ENCODE data around the gene ART4. TPM values are rescaled to one million over a fixed set of nuclear protein-coding genes. Genes with fewer than 3 reads are reported as not detected.
A peak's percentile ranks its signal among the peaks of the same experiment; 100 is the strongest.

Gene ART4
- total RNA-seq, 1 experiment from 2014 or later = 0.57 TPM

DNA sequence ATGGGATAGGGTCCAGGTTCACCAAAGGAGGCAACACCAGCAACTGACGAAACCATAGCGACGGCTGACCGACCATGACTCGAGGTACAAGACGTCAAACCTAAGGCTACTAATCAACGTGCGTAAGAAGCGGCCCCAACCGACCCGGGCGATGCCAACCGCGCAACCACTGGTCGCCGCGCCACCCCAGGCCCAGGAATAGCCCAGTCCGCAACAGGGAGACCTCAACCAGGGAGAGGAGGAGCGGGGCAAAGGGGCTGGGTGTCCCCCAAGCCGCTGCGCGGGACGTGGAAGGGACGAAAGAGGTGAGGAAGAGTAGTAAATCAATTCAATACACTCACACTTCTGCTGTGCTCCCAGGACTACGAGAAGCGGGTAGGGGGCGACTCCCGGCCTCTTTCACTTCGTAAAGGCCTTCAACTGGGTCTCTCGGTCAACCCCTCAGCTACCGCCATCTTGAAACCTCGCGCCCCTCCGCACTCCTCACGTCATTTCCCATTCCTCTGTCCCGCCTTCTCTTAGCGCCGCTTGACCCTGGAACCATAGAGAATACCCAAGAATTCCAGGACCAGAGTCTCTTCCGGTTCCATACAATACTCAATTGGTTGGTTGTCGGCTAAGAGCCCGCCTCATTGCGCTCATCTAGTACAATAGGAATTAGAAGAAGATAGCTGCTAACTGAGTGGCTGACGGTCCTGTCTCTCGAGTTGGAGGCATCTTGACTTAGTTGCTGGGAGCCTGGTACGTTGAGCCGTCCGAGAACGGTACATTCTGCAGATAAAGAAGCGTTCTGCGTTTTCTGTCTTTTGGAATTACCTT lies 40.1 kb downstream of the ART4 start, which contains the start of the genes C12orf60 and WBP11:
TSS of gene C12orf60 (plus strand) at position 660 of the 819 bp plus-strand sequence. CDS start 19,266 bp downstream, outside the sequence.
TSS of gene WBP11 (minus strand) at position 468 of the 819 bp plus-strand sequence. CDS start 2,095 bp downstream, outside the sequence.
- peaks cover 3% of the 10 kb centered on the region; the same call in 1 of the 2 replicates for H3K36me3 ChIP-seq (ENCODE audit: control insufficient read depth, insufficient read depth, low read length)
- peaks cover 32% of the 10 kb centered on the region for H3K36me3 Mint-ChIP-seq (ENCODE audit: insufficient read depth, unreplicated experiment)
- H3K27me3 Mint-ChIP-seq (ENCODE audit: insufficient read depth, unreplicated experiment) = no peaks in the 10 kb centered on the region
- H3K9me3 Mint-ChIP-seq (ENCODE audit: unreplicated experiment) = no peaks in the 10 kb centered on the region
- no peak within 1 kb of the TSS for H3K27ac Mint-ChIP-seq (ENCODE audit: unreplicated experiment)
- TF ChIP-seq, protein P1, sequence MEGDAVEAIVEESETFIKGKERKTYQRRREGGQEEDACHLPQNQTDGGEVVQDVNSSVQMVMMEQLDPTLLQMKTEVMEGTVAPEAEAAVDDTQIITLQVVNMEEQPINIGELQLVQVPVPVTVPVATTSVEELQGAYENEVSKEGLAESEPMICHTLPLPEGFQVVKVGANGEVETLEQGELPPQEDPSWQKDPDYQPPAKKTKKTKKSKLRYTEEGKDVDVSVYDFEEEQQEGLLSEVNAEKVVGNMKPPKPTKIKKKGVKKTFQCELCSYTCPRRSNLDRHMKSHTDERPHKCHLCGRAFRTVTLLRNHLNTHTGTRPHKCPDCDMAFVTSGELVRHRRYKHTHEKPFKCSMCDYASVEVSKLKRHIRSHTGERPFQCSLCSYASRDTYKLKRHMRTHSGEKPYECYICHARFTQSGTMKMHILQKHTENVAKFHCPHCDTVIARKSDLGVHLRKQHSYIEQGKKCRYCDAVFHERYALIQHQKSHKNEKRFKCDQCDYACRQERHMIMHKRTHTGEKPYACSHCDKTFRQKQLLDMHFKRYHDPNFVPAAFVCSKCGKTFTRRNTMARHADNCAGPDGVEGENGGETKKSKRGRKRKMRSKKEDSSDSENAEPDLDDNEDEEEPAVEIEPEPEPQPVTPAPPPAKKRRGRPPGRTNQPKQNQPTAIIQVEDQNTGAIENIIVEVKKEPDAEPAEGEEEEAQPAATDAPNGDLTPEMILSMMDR (IDR thresholded peaks at IDR 0.05; ENCODE audit: insufficient read depth in 1 of 2, low read depth in 1 of 2, low read length in 1 of 2, severe bottlenecking in 1 of 2, unreplicated experiment in 1 of 2) = no peak
- H3K4me3 Mint-ChIP-seq (ENCODE audit: unreplicated experiment) = no peak within 1 kb of the TSS
- intact Hi-C loops (cut with micrococcal nuclease; ENCODE audit: unreplicated experiment) = loop anchor here (1.0 to 5.0 kb wide), 4 partner anchors 32 to 1079 kb away; partner anchors contain the start of genes ART4 and STRAP
- no peaks in the 10 kb centered on the region for H3K27me3 ChIP-seq (replicated peaks; ENCODE audit: control insufficient read depth, insufficient read depth, low read length)
- POLR2A ChIA-PET = interaction anchor here (1.0 to 2.6 kb wide), 4 partner anchors 26 to 1108 kb away, joined by 6 to 42 read pairs (median 16); partner anchors contain the start of gene DERA
- BruUV-seq (replicated peaks) = TSS peak; percentile 49
- CTCF ChIA-PET = interaction anchor here (0.6 to 1.6 kb wide), 4 partner anchors 9 to 193 kb away, joined by 3 to 16 read pairs (median 4); a partner anchor contains a TSS
- no peaks in the 10 kb centered on the region for H3K9me3 ChIP-seq
- peak within 1 kb of the TSS; percentile 86 for H3K4me3 ChIP-seq (ENCODE audit: low read depth, low read length)
- peaks cover 16% of the 10 kb centered on the region for H3K4me1 Mint-ChIP-seq (ENCODE audit: low read depth, unreplicated experiment)
- H3K4me1 ChIP-seq = peaks cover 12% of the 10 kb centered on the region; the same call in 1 of the 2 replicates
- peak; percentile 96 to 99 for DNase-seq

DNA sequence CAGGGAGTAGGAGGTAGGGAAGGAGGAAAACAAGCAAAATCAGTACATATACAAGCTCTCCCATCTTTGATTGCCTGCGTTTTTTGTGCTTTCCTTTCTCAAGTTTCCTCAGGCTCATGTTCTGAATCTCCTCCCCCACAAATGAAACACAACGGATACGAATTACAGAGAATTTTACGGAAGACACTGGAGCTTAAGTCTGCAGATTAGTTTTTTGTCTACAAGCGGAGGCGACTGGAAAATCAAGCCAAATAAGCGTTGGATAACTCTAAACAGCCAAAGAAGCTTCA lies 40.7 kb downstream of the ART4 start:
- CTCF ChIA-PET = interaction anchor here (1.6 kb wide), 2 partner anchors 33 to 193 kb away, joined by 6 to 16 read pairs; a partner anchor contains a TSS

More for the DNA sequence above, 40.7 kb downstream of the ART4 start:
- BruUV-seq (replicated peaks) = no TSS peak
- intact Hi-C loops (cut with micrococcal nuclease; ENCODE audit: unreplicated experiment) = loop anchor here (1.0 to 5.0 kb wide), 4 partner anchors 31 to 1080 kb away; partner anchors contain the start of genes ART4 and STRAP
- TF ChIP-seq, protein P1 (IDR thresholded peaks at IDR 0.05; ENCODE audit: insufficient read depth in 1 of 2, low read depth in 1 of 2, low read length in 1 of 2, severe bottlenecking in 1 of 2, unreplicated experiment in 1 of 2) = no peak
- no peaks in the 10 kb centered on the region for H3K9me3 Mint-ChIP-seq (ENCODE audit: unreplicated experiment)
- H3K27ac Mint-ChIP-seq (ENCODE audit: unreplicated experiment) = no peak overlapping the region
- no peak overlapping the region for H3K4me3 Mint-ChIP-seq (ENCODE audit: unreplicated experiment)
- H3K36me3 Mint-ChIP-seq (ENCODE audit: insufficient read depth, unreplicated experiment) = peaks cover 37% of the 10 kb centered on the region
- no peaks in the 10 kb centered on the region for H3K9me3 ChIP-seq
- H3K4me1 ChIP-seq = peaks cover 12% of the 10 kb centered on the region; the same call in 1 of the 2 replicates
- peaks cover 16% of the 10 kb centered on the region for H3K4me1 Mint-ChIP-seq (ENCODE audit: low read depth, unreplicated experiment)
- no peak for DNase-seq
- H3K36me3 ChIP-seq (ENCODE audit: control insufficient read depth, insufficient read depth, low read length) = peaks cover 3% of the 10 kb centered on the region; the same call in 1 of the 2 replicates
- no peaks in the 10 kb centered on the region for H3K27me3 ChIP-seq (replicated peaks; ENCODE audit: control insufficient read depth, insufficient read depth, low read length)
- no peaks in the 10 kb centered on the region for H3K27me3 Mint-ChIP-seq (ENCODE audit: insufficient read depth, unreplicated experiment)
- H3K4me3 ChIP-seq (ENCODE audit: low read depth, low read length) = peak overlapping the region; percentile 86
- POLR2A ChIA-PET = interaction anchor here (1.4 to 2.6 kb wide), 3 partner anchors 26 to 32 kb away, joined by 7 to 42 read pairs (median 24); a partner anchor contains a TSS

Measured in Caco-2 (cell line).